ENCODE data around the gene ALK. TPM values are rescaled to one million over a fixed set of nuclear protein-coding genes. Genes with fewer than 3 reads are reported as not detected.

The ALK gene
- total RNA-seq, 1 experiment from 2014 or later, result 0.87 TPM

DNA sequence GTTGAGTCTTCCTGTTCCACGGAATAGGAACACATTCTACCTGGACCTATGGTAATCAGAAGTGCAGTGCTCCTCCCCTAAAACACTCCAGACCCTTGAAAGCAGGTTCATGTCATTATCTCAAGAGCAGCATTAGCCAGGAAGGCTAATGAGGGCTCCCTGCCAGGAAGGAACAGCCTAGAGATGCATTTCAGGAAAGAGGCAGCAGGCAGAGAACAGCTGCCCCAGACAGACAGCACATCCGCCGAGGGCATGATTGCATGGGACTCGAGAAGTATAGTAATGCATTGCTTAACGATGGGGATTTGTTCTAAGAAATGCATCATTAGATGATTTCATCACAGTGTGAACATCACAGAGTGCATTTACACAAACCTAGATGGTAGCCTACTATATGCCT is 171.5 kb downstream of the ALK start:
- peaks cover 62% of the 10 kb centered on the region for H3K4me1 ChIP-seq (ENCODE audit: insufficient read depth, low read length)
- peaks cover 7% of the 10 kb centered on the region for H3F3A ChIP-seq (ENCODE audit: low read length, unreplicated experiment)
- H3K9ac ChIP-seq (ENCODE audit: low read length), result peak overlapping the region; percentile 7; the same call in 1 of the 2 replicates
- ChIA-PET POLR2A (ENCODE audit: unreplicated experiment) (no interaction called here), CTCF (no interaction called here)
- no peaks in the 10 kb centered on the region for H3K79me2 ChIP-seq (ENCODE audit: low read length)
- ATAC-seq (no peak), DNase-seq (no peak)
- TF ChIP-seq EZH2 (IDR thresholded peaks at IDR 0.05; ENCODE audit: low read length, unreplicated experiment) (no peak), EZH2phosphoT487 (IDR thresholded peaks at IDR 0.05; ENCODE audit: borderline replicate concordance, low read length) (no peak)
- TF ChIP-seq, protein P1, sequence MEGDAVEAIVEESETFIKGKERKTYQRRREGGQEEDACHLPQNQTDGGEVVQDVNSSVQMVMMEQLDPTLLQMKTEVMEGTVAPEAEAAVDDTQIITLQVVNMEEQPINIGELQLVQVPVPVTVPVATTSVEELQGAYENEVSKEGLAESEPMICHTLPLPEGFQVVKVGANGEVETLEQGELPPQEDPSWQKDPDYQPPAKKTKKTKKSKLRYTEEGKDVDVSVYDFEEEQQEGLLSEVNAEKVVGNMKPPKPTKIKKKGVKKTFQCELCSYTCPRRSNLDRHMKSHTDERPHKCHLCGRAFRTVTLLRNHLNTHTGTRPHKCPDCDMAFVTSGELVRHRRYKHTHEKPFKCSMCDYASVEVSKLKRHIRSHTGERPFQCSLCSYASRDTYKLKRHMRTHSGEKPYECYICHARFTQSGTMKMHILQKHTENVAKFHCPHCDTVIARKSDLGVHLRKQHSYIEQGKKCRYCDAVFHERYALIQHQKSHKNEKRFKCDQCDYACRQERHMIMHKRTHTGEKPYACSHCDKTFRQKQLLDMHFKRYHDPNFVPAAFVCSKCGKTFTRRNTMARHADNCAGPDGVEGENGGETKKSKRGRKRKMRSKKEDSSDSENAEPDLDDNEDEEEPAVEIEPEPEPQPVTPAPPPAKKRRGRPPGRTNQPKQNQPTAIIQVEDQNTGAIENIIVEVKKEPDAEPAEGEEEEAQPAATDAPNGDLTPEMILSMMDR (conservative IDR thresholded peaks at IDR 0.05; ENCODE audit: low read depth, low read length), result no peak
- H3K4me3 ChIP-seq (ENCODE audit: low read length), result no peak overlapping the region
- no peaks in the 10 kb centered on the region for H3K36me3 ChIP-seq (ENCODE audit: low read depth, low read length)
- BruUV-seq (replicated peaks), result no TSS peak
- no peaks in the 10 kb centered on the region for H3K9me3 ChIP-seq (ENCODE audit: low read length)
- H3K27me3 ChIP-seq (ENCODE audit: low read length), result no peaks in the 10 kb centered on the region
- H4K20me1 ChIP-seq (ENCODE audit: low read length), result no peaks in the 10 kb centered on the region
- intact Hi-C loops (cut with micrococcal nuclease), result loop anchor here (5.0 to 10.0 kb wide), 4 partner anchors 52 to 435 kb away; no protein-coding TSS in a partner anchor
- H3K9me2 ChIP-seq (replicated peaks; ENCODE audit: low read length), result no peaks in the 10 kb centered on the region
- peak overlapping the region; percentile 91 for H3K27ac ChIP-seq (ENCODE audit: low read length)
- no peak overlapping the region for H2AFZ ChIP-seq (ENCODE audit: low read length)
- peak overlapping the region; percentile 64; the same call in 1 of the 2 replicates for H3K4me2 ChIP-seq (ENCODE audit: low read length)

DNA sequence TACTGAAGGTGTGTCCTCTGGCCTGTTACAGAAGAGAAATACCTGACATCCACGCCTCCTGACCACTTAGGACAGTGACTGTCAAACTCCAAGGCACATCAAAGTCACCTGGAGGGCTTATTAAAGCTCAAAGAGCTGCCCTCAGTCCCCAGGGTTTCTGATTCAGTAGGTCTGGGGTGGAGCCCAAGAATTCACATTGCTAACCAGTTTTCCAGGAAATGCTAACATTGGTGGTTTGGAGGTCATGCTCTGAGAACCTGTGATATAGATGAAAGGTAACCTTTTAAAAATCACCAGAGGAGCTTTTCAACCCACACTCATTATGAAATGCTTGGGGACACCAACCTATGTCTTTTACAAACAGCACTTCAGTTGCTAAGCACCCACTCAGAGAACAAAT is 172.3 kb downstream of the ALK start:
- Histone ChIP-seq H3K36me3 (ENCODE audit: low read depth, low read length) (no peaks in the 10 kb centered on the region), H2AFZ (ENCODE audit: low read length) (no peak overlapping the region), H3K9ac (ENCODE audit: low read length) (peak overlapping the region; percentile 60), H3K4me1 (ENCODE audit: insufficient read depth, low read length) (peaks cover 59% of the 10 kb centered on the region), H3K4me3 (ENCODE audit: low read length) (peak overlapping the region; percentile 19; the same call in 1 of the 2 replicates), H3F3A (ENCODE audit: low read length, unreplicated experiment) (peaks cover 7% of the 10 kb centered on the region), H3K9me3 (ENCODE audit: low read length) (no peaks in the 10 kb centered on the region), H3K27me3 (ENCODE audit: low read length) (no peaks in the 10 kb centered on the region), H3K79me2 (ENCODE audit: low read length) (no peaks in the 10 kb centered on the region), H4K20me1 (ENCODE audit: low read length) (no peaks in the 10 kb centered on the region), H3K4me2 (ENCODE audit: low read length) (peak overlapping the region; percentile 64), H3K9me2 (replicated peaks; ENCODE audit: low read length) (no peaks in the 10 kb centered on the region), H3K27ac (ENCODE audit: low read length) (peak overlapping the region; percentile 91)
- ATAC-seq (peak; percentile 37), DNase-seq (peak; percentile 95)
- intact Hi-C loops (cut with micrococcal nuclease), result loop anchor here (5.0 to 10.0 kb wide), 4 partner anchors 53 to 434 kb away; no protein-coding TSS in a partner anchor
- TF ChIP-seq EZH2phosphoT487 (IDR thresholded peaks at IDR 0.05; ENCODE audit: borderline replicate concordance, low read length) (no peak), EZH2 (IDR thresholded peaks at IDR 0.05; ENCODE audit: low read length, unreplicated experiment) (no peak)
- TF ChIP-seq, protein P1 (conservative IDR thresholded peaks at IDR 0.05; ENCODE audit: low read depth, low read length), result no peak
- ChIA-PET CTCF (interaction anchor here (0.6 kb wide), 1 partner anchor 288 kb away, joined by 3 read pairs; no protein-coding TSS in a partner anchor), POLR2A (ENCODE audit: unreplicated experiment) (no interaction called here)
- no TSS peak for BruUV-seq (replicated peaks)
